ENCODE results near the gene KRTAP3-1. TPM values are rescaled to one million over a fixed set of nuclear protein-coding genes. Genes with fewer than 3 reads are reported as not detected.
"Not testable (repeated sequence)": the region's sequence is repeated elsewhere in the genome, so short reads cannot be mapped to it uniquely, and the experiment has no call there.

Gene KRTAP3-1
- total and polyA plus RNA-seq, 2 donors from 2014 or later: not detected

DNA sequence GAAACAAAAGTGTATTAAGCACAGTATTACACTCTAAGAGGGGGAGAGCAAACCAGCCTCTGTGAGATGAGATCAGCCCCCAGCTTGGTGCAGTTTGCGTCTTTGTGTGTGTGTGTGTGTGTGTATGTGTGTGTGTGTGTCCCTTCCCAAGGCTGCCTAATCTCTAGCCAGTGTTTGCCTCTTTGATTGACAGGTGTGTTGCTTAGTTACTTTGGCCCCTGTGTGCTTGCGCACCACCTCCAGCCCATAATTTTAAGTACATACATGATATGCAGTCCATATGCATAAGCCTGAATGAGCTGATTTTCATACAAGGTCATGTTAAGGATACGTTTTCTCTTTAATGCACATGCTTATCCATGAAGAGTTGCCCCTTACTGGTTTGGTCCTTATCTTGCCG, 7.1 kb downstream of the KRTAP3-1 start:
- no peak overlapping the region for H3K4me3 ChIP-seq (ENCODE audit: low read length in 3 of 3)
- TF ChIP-seq, protein P1, sequence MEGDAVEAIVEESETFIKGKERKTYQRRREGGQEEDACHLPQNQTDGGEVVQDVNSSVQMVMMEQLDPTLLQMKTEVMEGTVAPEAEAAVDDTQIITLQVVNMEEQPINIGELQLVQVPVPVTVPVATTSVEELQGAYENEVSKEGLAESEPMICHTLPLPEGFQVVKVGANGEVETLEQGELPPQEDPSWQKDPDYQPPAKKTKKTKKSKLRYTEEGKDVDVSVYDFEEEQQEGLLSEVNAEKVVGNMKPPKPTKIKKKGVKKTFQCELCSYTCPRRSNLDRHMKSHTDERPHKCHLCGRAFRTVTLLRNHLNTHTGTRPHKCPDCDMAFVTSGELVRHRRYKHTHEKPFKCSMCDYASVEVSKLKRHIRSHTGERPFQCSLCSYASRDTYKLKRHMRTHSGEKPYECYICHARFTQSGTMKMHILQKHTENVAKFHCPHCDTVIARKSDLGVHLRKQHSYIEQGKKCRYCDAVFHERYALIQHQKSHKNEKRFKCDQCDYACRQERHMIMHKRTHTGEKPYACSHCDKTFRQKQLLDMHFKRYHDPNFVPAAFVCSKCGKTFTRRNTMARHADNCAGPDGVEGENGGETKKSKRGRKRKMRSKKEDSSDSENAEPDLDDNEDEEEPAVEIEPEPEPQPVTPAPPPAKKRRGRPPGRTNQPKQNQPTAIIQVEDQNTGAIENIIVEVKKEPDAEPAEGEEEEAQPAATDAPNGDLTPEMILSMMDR (IDR thresholded peaks at IDR 0.05; ENCODE audit: borderline replicate concordance, extremely low read depth, insufficient read depth): no peak
- FAIRE-seq (no peak), DNase-seq (no peak)
- no peak overlapping the region for H3K9ac ChIP-seq (ENCODE audit: low read length in 3 of 3)
- no peaks in the 10 kb centered on the region for H3K36me3 ChIP-seq (ENCODE audit: control insufficient read depth in 2 of 3, insufficient read depth in 3 of 3, low read length in 3 of 3)
- H3K27me3 ChIP-seq (ENCODE audit: control insufficient read depth, insufficient read depth, low read length): no peaks in the 10 kb centered on the region
- no peaks in the 10 kb centered on the region for H3K4me1 ChIP-seq (ENCODE audit: control insufficient read depth in 2 of 3, insufficient read depth in 2 of 3, low read depth in 1 of 3, low read length in 3 of 3)
- intact Hi-C loops (cut with DNase I): no loop called here
- no peak overlapping the region for H3K27ac ChIP-seq (ENCODE audit: low read depth in 2 of 2, low read length in 2 of 2)
- H3K9me3 ChIP-seq (ENCODE audit: control insufficient read depth in 2 of 3, insufficient read depth in 1 of 3, low read length in 3 of 3): no peaks in the 10 kb centered on the region

DNA sequence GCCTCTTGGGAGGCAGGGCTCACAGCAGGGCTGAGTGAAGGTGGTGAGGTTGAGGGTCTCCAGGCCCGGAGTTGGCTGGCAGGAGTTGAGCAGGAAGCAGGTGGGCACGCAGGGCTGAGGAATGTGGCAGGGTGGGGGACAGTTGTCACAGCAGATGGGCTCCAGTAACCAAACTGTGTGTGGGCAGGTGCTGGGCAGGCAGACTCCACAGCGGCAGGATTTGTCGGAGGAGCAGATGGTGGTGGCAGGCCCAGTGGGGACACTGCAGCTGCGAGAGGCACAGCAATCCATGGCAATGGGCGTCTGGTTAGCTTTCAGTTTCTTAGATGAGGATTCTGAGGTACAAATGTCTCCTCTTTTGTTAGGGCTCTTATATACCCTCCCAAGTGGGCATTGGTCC, 9.4 kb downstream of the KRTAP3-1 start, which contains the start of gene KRTAP3-2:
TSS of gene KRTAP3-2 (minus strand) at position 344 of the 400 bp plus-strand sequence. CDS start at position 291, 53 bp downstream.
- H3K4me1 ChIP-seq (ENCODE audit: control insufficient read depth in 2 of 3, insufficient read depth in 2 of 3, low read depth in 1 of 3, low read length in 3 of 3); H3K27ac ChIP-seq (ENCODE audit: low read depth in 2 of 2, low read length in 2 of 2); H3K9me3 ChIP-seq (ENCODE audit: control insufficient read depth in 2 of 3, insufficient read depth in 1 of 3, low read length in 3 of 3); H3K36me3 ChIP-seq (ENCODE audit: control insufficient read depth in 2 of 3, insufficient read depth in 3 of 3, low read length in 3 of 3); H3K9ac ChIP-seq (ENCODE audit: low read length in 3 of 3); H3K27me3 ChIP-seq (ENCODE audit: control insufficient read depth, insufficient read depth, low read length); intact Hi-C loops (cut with DNase I); DNase-seq; FAIRE-seq; H3K4me3 ChIP-seq (ENCODE audit: low read length in 3 of 3): not testable (repeated sequence)

DNA sequence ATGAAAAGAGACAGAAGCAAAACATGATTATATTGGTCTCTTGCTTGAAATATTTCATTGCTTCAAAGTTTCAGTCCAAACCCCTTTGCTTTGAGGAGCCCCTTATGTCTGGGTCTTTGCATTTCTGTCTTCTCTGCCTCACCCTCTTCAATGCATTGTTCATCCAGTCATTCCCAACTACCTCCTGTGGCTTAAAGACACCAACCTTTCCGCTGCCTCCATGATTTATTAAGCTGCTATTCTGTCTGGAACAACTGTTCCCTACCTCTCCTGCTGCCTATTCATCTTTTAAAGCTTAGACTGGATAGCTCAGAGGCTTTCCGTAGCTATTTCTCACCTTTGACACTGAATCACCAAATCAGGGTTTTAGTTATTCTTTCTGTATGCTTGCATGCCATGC, 11.6 kb downstream of the KRTAP3-1 start:
- H3K27me3 ChIP-seq (ENCODE audit: control insufficient read depth, insufficient read depth, low read length): no peaks in the 10 kb centered on the region
- intact Hi-C loops (cut with DNase I): no loop called here
- no peaks in the 10 kb centered on the region for H3K9me3 ChIP-seq (ENCODE audit: control insufficient read depth in 2 of 3, insufficient read depth in 1 of 3, low read length in 3 of 3)
- DNase-seq: no peak
- FAIRE-seq: no peak
- no peak overlapping the region for H3K4me3 ChIP-seq (ENCODE audit: low read length in 3 of 3)
- H3K27ac ChIP-seq (ENCODE audit: low read depth in 2 of 2, low read length in 2 of 2): no peak overlapping the region
- H3K4me1 ChIP-seq (ENCODE audit: control insufficient read depth in 2 of 3, insufficient read depth in 2 of 3, low read depth in 1 of 3, low read length in 3 of 3): no peaks in the 10 kb centered on the region
- no peak overlapping the region for H3K9ac ChIP-seq (ENCODE audit: low read length in 3 of 3)
- TF ChIP-seq, protein P1 (IDR thresholded peaks at IDR 0.05; ENCODE audit: borderline replicate concordance, extremely low read depth, insufficient read depth): no peak
- no peaks in the 10 kb centered on the region for H3K36me3 ChIP-seq (ENCODE audit: control insufficient read depth in 2 of 3, insufficient read depth in 3 of 3, low read length in 3 of 3)

DNA sequence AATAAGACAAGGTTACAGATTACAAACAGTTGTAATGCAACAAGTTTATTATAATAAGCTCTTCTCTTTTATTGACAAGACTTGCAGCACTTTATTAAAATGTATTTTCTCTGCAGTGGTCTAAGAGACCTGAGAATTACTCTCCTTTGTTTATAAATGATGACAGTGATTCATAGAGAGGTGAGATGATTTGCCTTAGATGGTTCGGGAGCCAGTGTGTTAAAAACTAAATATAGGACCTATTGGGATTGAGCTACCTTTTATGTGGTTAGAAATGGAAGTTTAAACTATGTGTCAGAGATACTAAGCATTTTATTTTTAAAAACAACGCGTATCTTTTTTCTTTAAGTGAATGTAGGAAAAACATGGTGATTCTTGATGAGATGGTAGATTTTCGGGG, 12.1 kb downstream of the KRTAP3-1 start:
- H3K27me3 ChIP-seq (ENCODE audit: control insufficient read depth, insufficient read depth, low read length): no peaks in the 10 kb centered on the region
- TF ChIP-seq, protein P1 (IDR thresholded peaks at IDR 0.05; ENCODE audit: borderline replicate concordance, extremely low read depth, insufficient read depth): no peak
- H3K4me3 ChIP-seq (ENCODE audit: low read length in 3 of 3): no peak overlapping the region
- no peak for FAIRE-seq
- H3K9ac ChIP-seq (ENCODE audit: low read length in 3 of 3): no peak overlapping the region
- H3K27ac ChIP-seq (ENCODE audit: low read depth in 2 of 2, low read length in 2 of 2): no peak overlapping the region
- no peaks in the 10 kb centered on the region for H3K4me1 ChIP-seq (ENCODE audit: control insufficient read depth in 2 of 3, insufficient read depth in 2 of 3, low read depth in 1 of 3, low read length in 3 of 3)
- H3K9me3 ChIP-seq (ENCODE audit: control insufficient read depth in 2 of 3, insufficient read depth in 1 of 3, low read length in 3 of 3): no peaks in the 10 kb centered on the region
- no peaks in the 10 kb centered on the region for H3K36me3 ChIP-seq (ENCODE audit: control insufficient read depth in 2 of 3, insufficient read depth in 3 of 3, low read length in 3 of 3)
- intact Hi-C loops (cut with DNase I): no loop called here
- no peak for DNase-seq
